GM18870 (cell line): Measurements from ENCODE around the gene ACP3.
"Not testable (repeated sequence)": the region's sequence is repeated elsewhere in the genome, so short reads cannot be mapped to it uniquely, and the experiment has no call there.

Experiments used
- ATAC-seq: cut with Tn5 transposase; IDR thresholded peaks from one replicate; pipeline ENCODE4 v1.9.1; 2021; ENCODE audit warnings: moderate library complexity; ENCODE audit not compliant: unreplicated experiment

The ACP3 gene, protein sequence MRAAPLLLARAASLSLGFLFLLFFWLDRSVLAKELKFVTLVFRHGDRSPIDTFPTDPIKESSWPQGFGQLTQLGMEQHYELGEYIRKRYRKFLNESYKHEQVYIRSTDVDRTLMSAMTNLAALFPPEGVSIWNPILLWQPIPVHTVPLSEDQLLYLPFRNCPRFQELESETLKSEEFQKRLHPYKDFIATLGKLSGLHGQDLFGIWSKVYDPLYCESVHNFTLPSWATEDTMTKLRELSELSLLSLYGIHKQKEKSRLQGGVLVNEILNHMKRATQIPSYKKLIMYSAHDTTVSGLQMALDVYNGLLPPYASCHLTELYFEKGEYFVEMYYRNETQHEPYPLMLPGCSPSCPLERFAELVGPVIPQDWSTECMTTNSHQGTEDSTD

DNA sequence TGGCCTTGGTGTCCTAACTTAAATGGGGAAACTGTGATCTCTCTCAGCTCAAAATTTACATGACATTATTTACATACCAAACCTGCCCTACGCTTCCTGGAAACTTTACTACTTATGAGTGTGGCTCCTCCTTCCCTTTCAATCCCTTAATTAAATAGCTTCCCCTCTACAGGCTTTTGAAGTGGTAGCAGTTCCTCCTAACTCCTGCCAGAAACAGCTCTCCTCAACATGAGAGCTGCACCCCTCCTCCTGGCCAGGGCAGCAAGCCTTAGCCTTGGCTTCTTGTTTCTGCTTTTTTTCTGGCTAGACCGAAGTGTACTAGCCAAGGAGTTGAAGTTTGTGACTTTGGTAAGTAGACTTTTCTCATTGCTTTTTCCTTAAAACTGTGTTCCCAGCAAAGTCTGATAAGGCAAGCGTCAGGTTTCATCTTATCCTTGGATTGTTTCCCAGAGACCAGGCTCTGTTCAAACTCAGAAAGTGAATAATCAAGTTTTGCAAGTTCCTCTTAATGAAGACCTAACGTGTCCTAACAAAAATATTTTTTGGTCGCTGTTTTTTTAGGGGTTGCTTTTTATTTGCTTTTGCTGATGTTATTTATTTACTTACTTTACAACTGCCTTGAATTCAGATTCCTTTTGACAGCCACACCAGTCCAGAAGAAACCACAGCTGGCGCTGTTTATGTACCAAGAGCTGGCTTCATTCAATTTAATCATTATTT, at the start of gene ACP3:
ACP3 (plus strand) TSS at position 179 of the 720 bp plus-strand sequence; CDS start at position 229, 50 bp downstream.
- no peak for ATAC-seq

DNA sequence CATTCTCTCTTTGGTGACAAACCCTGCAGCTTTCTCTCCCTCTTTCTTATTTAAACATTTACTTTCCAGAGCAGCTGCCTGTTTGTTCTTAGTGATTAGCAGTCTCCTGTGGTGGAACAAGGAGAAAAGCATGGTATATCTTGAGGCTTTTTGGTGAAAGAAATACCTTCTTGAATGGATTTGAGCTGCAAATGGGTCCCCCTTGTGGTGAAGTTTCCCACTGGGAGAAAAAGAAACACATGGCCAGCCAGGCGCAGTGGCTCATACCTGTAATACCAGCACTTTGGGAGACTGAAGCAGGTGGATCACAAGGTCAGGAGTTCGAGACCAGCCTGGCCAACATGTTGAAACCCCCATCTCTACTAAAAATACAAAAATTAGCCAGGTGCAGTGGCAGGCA, 48.3 kb upstream of the ACP3 start:
- ATAC-seq: no peak

DNA sequence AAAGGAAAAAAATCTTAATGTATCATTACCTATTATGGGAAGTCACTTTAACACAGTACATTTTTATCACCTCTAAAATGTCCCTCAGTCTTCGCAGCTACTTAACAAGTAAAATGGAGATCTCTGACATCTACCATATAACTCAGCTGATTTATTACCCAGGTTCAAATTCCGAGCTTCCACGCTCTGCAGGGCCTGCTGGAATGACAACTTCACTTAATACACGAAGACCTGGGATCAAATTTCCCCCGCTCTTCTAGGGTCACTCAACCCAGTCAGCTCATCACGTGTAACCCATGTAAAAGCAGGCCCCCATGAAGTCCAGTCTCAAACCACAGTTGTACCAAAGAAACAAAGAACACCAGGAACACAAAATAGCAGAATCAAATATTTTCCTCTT, 44.2 kb upstream of the ACP3 start:
- ATAC-seq: no peak

DNA sequence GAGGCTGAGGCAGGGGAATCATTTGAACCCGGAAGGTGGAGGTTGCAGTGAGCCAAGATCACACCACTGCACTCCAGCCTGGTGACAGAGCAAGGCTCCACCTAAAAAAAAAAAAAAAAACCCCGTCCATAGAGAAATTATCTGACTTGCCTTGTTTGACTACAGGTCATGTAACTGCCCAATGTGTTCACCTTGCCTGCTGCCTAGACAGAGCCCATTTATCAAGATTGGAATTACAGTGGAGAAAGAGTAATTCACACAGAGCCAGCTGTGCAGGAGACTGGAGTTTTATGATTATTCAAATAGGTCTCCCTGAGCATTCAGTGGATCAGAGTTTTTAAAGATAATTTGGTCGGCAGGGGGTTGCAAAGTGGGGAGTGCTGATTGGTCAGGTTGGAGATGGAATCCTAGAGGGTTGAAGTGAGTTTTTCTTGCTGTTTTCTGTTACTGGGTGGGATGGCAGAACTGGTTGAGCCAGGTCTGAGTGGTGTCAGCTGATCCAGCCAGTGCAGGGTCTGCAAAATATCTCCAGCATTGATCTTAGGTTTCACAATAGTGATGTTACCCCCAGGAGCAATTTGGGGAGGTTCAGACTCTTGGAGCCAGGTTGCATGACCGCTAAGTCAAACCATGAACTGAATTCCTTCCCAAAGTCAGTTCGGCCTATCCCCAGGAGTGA, 40.8 kb upstream of the ACP3 start:
- no peak for ATAC-seq

DNA sequence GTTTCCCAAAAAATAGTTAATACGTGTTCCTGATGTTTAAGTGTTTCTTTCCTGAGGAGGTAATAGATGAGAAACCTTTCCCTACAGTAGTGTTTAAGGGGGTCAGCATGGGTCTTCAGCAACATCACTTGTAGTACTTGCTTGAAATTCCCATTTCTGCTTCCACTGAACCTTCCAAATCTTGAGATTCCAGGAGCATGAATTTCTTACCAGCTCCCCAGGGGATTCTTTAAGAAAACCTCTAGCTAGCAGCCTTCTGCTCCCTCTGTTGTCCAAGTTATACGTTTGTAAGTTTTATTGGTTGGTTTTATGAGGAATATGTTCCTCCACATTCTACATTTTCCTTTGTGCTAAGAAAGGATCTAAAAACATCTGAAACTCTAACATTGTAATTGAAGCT, 38.2 kb upstream of the ACP3 start:
- no peak for ATAC-seq

DNA sequence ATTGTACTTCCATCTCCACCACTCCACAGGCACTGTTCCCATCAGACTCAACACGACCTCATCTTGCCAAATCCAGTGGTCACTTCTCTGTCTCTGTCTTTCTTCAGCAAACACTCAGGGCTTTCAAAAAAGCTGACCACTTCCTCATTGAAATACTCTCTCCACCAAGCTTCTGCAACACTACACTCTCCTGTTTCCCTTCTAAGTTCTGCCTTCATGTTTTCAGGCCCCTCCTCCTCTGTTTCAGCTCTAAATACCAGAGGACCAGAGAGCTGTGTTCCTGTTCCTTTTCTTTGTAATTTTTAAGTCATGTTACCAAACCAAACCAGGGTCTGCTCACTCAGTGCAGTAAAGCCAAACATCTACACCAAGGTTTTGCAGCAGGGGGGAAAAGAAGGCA, 33.8 kb upstream of the ACP3 start:
- ATAC-seq: no peak

DNA sequence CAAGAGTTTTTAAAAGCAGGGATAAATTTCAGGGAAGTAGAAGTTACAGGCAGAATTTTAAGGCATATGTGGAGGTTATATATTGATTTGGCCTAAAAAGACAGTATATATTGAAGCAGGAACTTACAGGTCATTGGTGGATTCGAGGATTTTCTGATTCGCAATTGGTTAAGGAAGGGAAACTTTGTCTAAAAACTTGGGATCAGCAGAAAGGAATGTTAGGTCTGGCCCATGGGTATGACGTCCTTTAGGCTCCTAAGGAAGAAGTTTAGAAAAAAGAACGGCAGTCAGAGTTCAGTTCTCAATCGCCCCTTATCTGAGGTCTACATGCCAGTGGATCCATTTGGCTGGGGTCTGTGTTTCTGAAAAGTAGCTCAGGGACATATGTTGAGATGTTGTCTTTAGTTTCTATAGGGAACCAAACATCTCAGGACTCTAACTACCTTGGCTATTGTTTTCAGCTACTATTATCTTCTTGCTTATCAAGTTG, 33.2 kb upstream of the ACP3 start:
- ATAC-seq: no peak

DNA sequence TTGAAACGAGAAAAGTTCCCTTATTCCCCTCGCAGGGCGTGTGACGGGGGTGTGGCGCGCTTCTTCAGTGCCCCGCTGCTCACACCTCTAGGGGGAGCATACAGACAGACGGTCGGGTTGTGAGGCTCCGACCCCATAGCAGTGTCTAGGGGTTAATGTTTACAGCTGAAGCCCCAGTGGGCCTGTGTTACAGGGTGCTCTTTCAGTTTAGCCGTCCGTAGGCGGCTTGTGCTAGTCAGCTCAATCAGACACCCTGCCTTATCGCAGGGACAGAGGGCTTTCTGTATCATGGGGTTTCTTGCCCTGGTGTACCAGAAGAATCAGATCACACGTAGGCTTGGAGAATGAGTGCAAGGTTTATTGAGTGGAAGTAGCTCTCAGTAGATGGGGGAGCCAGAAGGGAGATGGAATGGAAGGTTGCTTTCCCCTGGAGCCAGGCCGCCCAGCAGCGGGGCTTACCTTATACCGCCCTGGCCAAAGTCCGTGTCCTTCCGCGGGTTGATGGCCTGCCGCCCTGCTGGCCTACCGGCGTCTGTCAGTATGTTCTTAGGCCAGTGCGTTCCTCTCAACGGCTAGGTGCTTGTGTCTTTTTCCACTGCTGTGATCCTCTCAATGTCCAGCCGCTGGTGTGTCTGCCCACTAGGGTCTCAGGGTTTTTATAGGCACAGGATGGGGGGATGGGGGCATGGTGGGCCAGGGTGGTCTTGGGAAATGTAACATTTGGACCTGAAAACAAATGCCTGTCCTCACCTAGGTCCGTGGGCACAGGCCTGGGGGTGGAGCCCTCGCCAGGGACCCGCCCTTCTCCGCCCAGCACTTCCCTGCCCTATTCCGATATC, 32.2 kb upstream of the ACP3 start:
- ATAC-seq: no peak

DNA sequence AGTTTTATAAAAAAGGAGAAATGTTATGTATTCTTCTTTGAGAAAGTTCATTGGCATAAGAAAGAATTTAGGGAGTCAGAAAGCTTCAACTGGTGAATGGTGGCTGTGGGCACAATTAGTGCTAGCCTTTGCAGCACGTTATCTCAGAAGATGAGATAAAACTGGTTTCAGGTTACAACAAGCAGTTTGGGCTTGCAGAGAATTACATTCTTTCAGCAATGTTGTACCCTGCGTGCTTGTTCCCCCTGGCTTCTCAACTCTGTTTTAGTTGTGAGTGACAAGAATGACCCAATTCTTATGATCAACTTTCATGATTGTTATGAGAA, 31.6 kb upstream of the ACP3 start:
- no peak for ATAC-seq

DNA sequence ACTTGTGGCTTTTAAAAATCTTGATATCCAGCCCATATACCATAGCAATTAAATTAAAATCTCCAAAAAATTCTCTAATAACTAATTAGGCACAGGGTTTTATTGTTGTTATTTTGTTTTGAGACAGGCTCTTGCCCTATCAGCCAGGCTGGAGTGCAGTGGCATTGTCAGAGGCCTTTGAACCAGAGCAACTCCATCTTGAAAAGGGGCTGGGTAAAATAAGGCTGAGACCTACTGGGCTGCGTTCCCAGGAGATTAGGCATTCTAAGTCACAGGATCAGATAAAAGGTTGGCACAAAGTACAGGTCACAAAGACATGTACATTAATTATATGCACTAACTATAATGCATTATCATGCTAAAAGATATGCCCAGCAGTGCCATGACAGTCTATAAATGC, 31.2 kb upstream of the ACP3 start:
- no peak for ATAC-seq

DNA sequence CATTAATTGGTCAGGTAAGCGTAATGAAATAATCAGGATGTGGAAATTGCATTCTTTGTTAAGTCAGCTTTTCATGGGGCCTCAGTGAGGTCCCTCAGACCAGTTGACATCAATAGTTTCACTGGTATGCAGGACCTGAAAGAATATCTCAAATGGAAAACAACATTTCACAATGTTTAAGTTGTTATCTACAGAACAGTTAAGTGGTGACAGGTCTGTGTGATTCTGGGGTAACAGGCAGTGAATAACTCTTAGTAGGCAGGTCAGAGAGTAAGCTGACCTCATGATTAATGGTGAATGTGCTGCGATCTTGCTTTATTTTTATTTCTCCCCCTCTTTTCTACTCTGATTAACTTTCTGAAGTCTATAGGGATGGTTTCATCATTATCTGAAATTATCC, 28.9 kb upstream of the ACP3 start:
- no peak for ATAC-seq

DNA sequence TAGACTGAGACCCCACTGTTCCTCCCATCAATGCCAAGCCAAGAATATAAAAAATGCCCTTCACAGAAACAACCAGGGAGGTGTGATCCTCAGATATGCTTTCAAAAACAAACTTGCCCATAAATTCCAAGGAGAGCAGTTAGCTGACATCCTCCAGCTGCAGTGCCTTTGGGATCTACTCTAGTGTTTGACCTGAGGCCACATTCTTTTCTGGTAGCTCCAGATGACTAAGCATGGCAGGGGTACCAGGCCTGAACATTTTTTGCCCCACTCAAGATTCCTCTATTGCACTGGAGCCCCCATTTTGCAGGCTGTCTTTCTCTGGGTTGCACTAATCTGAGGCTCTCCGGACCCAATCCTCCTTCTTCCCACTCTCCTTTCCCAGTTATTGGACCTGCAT, 27.9 kb upstream of the ACP3 start:
- no peak for ATAC-seq

DNA sequence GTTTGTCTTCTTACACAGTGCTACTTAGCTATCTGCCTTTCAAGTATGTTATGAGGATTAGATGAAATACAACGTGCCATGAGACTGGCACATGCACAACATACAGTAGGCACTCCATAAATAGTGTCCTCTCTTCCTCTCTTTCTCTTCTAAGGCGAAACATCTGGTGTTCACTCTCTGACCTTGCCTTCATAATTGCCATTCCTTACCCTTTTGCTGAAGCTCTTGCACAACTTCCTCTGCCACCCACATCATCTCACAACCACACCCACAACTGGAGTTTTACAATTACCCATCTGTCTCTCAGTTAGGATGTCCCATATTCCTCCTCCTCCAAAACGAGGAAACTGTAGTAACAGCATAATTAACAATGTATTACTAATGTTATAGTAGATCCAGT, 26.4 kb upstream of the ACP3 start:
- no peak for ATAC-seq

DNA sequence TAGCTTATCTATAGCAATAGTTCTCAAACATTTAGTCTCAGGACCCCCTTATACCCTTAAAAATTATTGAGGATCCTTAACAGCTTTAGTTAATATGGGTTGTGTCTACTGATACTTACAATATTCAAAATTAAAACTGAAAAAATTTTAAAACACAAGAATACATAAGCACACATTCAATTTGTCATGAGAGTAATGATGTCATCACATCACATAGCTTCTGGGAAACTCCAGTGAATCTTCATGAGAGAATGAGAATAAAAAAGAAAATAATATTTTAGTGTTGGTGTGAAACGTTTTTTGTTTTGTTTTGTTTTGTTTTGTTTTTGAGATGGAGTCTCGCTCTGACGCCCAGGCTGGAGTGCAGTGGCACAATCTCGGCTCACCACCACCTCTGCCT, 25.2 kb upstream of the ACP3 start:
- ATAC-seq: no peak

DNA sequence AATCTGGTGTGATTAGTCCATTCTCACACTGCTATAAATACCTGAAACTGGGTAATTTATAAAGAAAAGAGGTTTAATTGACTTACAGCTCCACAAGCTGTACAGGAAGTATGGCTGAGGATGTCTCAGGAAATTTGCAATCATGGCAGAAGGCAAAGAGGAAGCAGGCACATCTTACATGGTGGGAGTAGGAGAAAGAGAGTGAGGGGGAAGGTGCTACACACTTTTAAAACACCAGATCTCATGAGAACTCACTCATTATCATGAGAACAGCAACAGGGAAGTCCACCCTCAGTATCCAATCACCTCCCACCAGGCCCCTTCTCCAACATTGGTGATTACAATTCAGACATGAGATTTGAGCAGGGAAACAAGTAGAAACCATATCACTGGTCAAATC, 24.0 kb upstream of the ACP3 start:
- no peak for ATAC-seq

DNA sequence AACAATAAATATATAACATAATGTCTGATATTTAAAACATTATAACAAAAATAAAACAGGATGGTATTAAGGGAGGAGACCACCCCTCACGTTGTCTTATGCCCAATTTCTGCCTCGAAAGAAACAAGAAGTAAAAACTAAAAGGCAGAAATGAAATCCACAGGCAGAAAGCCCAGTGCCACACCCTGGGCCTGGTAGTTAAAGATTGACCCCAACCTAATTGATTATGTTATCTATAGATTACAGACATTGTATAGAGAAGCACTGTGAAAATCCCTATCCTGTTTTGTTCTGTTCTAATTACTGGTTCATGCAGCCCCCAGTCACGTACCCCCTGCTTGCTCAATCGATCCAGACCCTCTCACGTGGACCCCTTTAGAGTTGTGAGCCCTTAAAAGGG, 22.3 kb upstream of the ACP3 start:
- ATAC-seq: no peak

DNA sequence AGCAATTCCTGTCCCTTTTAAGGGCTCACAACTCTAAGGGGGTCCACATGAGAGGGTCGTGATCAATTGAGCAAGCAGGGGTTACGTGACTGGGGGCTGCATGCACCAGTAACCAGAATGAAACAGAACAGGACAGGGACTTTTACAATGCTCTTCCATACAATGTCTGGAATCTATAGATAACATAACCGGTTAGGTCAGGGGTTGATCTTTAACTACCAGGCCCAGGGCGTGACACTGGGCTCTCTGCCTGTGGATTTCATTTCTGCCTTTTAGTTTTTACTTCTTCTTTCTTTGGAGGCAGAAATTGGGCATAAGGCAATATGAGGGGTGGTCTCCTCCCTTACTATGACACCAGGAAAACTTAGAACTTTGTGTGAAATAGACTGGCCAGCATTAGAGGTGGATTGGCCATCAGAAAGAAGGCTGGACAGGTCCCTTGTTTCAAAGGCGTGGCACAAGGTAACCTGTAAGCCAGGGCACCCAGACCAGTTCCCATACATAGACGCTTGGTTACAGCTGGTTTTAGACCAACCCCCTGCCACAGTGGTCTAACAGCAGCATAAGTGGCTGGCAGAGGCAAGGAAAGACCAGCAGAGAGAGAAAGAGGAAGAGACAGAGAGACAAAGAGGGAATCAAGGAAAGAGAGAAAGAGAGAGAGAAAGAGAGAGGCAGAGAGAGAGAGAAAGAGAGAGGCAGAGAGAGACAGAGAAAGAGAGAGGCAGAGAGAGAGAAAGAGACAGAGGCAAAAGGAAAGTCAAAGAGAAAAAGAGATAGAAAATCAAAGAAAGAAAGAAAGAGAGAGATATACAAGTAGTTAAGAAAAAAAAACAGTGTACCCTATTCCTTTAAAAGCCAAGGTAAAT, 13.6 kb upstream of the ACP3 start:
- not testable (repeated sequence) for ATAC-seq

DNA sequence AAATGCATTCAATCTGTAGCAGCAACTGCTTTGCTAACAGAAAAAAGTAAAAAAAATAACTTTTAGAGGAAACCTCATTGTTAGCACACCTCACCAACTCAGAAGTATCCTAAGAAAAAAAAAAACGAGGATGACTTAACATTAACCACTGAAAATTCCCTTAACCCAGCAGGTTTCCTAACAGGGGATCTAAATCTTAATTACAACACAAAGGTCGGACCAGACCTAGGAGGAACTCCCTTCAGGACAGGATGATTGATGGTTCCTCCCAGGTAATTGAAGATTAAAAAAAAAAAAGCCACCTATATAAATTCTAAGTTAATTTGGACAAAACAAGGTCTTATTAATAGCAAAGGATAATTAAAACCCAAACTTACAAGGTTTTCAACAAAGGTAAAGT, 12.9 kb upstream of the ACP3 start:
- not testable (repeated sequence) for ATAC-seq

DNA sequence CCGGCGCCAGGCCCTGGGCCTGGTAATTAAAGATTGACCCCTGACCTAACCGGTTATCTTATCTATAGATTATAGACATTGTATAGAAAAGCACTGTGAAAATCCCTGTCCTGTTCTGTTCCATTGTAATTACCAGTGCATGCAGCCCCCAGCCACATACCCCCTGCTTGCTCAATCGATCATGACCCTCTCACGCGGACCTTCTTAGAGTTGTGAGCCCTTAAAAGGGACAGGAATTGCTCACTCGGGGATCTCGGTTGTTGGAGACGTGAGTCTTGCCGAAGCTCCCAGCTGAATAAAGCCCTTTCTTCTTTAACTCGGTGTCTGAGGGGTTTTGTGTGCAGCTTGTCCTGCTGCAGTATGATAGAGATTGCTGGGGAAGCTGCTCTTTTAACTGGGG, 7.2 kb upstream of the ACP3 start:
- not testable (repeated sequence) for ATAC-seq

DNA sequence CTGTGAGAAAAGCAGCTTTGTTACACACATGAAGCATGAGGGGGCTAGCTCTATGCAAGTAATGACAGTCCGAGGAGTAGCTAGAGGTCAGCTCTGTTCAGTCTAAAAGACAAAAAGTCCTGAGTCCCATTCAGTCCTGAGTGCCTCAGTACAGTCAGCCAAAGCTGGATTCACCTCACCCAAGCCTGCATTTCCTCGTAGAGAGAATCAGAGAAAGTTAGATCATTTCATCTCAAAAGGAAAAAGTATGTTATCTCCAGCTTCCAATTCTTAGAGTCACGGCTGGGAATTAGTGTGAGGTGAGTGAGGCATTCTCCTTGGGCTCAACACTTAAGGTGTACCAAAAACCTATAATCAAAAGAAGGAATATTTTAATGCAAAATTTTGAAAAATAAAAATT, 5.9 kb upstream of the ACP3 start:
- no peak for ATAC-seq
